ENCODE data around the gene TCERG1L.

DNA sequence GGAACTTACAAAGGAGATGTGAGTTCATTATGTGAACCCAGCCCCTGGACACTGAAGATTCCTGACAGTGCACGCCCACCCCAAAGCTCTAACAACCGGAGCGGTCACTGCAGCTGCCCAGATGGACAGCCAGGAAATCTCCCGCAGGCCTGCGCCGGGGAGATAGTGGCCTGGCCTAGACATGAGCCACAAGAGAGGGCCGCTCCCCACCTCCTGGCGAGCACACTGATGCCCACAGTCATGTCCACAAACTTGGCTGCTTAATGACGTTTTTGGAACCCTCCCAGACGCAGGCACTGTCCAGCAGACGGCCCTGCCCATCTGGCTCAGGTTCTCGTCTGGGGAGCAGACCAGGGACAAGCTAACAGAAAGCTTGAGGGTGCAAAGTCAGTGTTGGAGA lies 34.2 kb downstream of the TCERG1L start:
- TF ChIP-seq POLR2AphosphoS5 (IDR thresholded peaks at IDR 0.05; ENCODE audit: insufficient read depth in 1 of 2, low read depth in 1 of 2) (no peak), POLR2A (IDR thresholded peaks at IDR 0.05) (no peak)
- TF ChIP-seq, protein P1, sequence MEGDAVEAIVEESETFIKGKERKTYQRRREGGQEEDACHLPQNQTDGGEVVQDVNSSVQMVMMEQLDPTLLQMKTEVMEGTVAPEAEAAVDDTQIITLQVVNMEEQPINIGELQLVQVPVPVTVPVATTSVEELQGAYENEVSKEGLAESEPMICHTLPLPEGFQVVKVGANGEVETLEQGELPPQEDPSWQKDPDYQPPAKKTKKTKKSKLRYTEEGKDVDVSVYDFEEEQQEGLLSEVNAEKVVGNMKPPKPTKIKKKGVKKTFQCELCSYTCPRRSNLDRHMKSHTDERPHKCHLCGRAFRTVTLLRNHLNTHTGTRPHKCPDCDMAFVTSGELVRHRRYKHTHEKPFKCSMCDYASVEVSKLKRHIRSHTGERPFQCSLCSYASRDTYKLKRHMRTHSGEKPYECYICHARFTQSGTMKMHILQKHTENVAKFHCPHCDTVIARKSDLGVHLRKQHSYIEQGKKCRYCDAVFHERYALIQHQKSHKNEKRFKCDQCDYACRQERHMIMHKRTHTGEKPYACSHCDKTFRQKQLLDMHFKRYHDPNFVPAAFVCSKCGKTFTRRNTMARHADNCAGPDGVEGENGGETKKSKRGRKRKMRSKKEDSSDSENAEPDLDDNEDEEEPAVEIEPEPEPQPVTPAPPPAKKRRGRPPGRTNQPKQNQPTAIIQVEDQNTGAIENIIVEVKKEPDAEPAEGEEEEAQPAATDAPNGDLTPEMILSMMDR (IDR thresholded peaks at IDR 0.05) = no peak
